ENCODE measurements around the gene GNAT2. TPM values are rescaled to one million over a fixed set of nuclear protein-coding genes. Genes with fewer than 3 reads are reported as not detected.

The GNAT2 gene
- total RNA-seq, 1 donor from 2014 or later = not detected

DNA sequence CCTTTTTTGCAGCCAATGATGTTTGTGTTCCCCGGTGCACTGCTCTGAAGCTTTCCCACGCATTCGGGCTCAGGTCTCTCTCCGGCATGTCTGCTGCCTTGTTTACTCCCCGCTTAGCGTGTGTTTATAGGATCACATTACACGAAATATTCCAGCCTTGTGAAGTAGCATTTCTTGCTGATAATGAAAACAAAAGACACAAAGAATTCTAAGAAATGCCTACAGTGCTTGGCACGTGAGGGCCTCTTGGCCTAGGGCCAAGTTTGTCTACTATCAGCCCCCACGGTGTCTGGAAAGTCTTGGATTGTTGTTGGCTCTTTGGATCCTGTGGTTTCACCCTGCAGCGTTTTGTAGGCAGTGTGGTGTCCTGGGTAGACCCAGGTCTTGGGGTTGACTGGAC lies 25.3 kb upstream of the GNAT2 start:
- Histone ChIP-seq H3K27ac (no peak overlapping the region), H4K20me1 (ENCODE audit: low read depth) (no peaks in the 10 kb centered on the region), H3K79me2 (ENCODE audit: low read depth) (no peaks in the 10 kb centered on the region), H3K4me2 (no peak overlapping the region), H3K27me3 (peaks cover 8% of the 10 kb centered on the region), H3F3A (ENCODE audit: low read depth) (no peaks in the 10 kb centered on the region), H3K36me3 (no peaks in the 10 kb centered on the region), H3K9ac (no peak overlapping the region), H2AFZ (replicated peaks) (no peak overlapping the region), H3K9me3 (ENCODE audit: low read depth) (no peaks in the 10 kb centered on the region), H3K4me3 (no peak overlapping the region), H3K4me1 (no peaks in the 10 kb centered on the region)
- Mint-ChIP-seq H3K27ac (no peak overlapping the region), H3K9me3 (peaks cover 19% of the 10 kb centered on the region), H3K36me3 (no peaks in the 10 kb centered on the region), H3K4me1 (peaks cover 23% of the 10 kb centered on the region), H3K27me3 (ENCODE audit: insufficient read depth, low read depth) (peaks cover 9% of the 10 kb centered on the region), H3K4me3 (no peak overlapping the region)
- DNase-seq (ENCODE audit: low spot score) = no peak
- TF ChIP-seq EZH2phosphoT487 (IDR thresholded peaks at IDR 0.05) (no peak), EZH2 (IDR thresholded peaks at IDR 0.05) (no peak)
- TF ChIP-seq, protein P1, sequence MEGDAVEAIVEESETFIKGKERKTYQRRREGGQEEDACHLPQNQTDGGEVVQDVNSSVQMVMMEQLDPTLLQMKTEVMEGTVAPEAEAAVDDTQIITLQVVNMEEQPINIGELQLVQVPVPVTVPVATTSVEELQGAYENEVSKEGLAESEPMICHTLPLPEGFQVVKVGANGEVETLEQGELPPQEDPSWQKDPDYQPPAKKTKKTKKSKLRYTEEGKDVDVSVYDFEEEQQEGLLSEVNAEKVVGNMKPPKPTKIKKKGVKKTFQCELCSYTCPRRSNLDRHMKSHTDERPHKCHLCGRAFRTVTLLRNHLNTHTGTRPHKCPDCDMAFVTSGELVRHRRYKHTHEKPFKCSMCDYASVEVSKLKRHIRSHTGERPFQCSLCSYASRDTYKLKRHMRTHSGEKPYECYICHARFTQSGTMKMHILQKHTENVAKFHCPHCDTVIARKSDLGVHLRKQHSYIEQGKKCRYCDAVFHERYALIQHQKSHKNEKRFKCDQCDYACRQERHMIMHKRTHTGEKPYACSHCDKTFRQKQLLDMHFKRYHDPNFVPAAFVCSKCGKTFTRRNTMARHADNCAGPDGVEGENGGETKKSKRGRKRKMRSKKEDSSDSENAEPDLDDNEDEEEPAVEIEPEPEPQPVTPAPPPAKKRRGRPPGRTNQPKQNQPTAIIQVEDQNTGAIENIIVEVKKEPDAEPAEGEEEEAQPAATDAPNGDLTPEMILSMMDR (IDR thresholded peaks at IDR 0.05) = no peak

DNA sequence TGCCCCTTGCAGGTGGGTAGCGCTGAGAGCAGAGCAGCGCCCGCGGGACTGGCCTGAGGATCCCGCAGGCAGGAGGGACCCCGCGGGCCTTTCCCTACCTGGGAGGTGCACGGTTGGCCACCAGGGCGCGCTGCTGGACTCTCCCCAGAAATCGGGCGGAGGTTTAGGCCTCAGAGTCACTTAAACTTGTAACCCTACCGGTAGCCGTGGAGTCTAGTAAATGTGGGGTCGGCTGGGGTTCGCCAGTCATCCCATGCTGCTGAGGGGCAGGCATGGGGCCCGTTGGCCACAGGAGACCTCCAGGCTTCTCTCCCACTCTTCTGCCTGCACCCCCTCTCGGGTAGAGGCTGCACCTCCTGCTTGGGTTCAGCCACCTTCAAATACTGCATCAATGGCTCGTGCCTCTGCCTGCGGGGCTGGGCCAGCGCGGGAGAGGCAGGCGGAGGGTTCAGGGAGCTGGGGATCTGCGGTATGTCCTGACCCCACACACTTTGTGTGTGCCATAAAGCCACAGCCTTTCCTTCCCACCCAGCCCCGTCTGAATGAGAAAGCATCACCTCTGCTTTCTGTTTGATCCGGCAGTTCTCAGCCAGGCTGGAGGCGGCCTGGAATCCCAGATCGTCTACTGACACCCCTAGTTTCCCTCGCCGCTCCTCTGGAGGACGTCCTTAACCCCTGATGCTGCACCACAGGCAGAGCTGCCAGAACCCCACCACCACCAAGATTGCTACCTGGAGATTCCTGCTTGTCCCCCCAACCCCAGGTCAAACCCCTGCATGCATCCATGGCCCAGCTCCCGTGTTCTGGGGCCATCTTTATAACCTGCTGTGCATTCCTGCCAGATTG lies 24.2 kb upstream of the GNAT2 start:
- no peak for TF ChIP-seq EZH2phosphoT487 (IDR thresholded peaks at IDR 0.05)
- TF ChIP-seq EZH2 (IDR thresholded peaks at IDR 0.05) = no peak
- TF ChIP-seq, protein P1 (IDR thresholded peaks at IDR 0.05) = peak; percentile 86
- no peak overlapping the region for H3K4me3 Mint-ChIP-seq
- H3K36me3 Mint-ChIP-seq = no peaks in the 10 kb centered on the region
- peaks cover 8% of the 10 kb centered on the region for H3K27me3 ChIP-seq
- no peak overlapping the region for H3K9ac ChIP-seq
- H3K4me1 Mint-ChIP-seq = peaks cover 20% of the 10 kb centered on the region
- peaks cover 19% of the 10 kb centered on the region for H3K9me3 Mint-ChIP-seq
- no peak overlapping the region for H3K27ac ChIP-seq
- peaks cover 11% of the 10 kb centered on the region for H3K27me3 Mint-ChIP-seq (ENCODE audit: insufficient read depth, low read depth)
- peak overlapping the region; percentile 44 for H3K4me2 ChIP-seq
- peaks cover 9% of the 10 kb centered on the region for H3K4me1 ChIP-seq
- no peaks in the 10 kb centered on the region for H3F3A ChIP-seq (ENCODE audit: low read depth)
- peak; percentile 92 for DNase-seq (ENCODE audit: low spot score)
- H3K9me3 ChIP-seq (ENCODE audit: low read depth) = no peaks in the 10 kb centered on the region
- peak overlapping the region; percentile 86 for H2AFZ ChIP-seq (replicated peaks)
- no peaks in the 10 kb centered on the region for H3K36me3 ChIP-seq
- H3K79me2 ChIP-seq (ENCODE audit: low read depth) = no peaks in the 10 kb centered on the region
- H3K27ac Mint-ChIP-seq = peak overlapping the region; percentile 74
- H3K4me3 ChIP-seq = no peak overlapping the region
- H4K20me1 ChIP-seq (ENCODE audit: low read depth) = no peaks in the 10 kb centered on the region

DNA sequence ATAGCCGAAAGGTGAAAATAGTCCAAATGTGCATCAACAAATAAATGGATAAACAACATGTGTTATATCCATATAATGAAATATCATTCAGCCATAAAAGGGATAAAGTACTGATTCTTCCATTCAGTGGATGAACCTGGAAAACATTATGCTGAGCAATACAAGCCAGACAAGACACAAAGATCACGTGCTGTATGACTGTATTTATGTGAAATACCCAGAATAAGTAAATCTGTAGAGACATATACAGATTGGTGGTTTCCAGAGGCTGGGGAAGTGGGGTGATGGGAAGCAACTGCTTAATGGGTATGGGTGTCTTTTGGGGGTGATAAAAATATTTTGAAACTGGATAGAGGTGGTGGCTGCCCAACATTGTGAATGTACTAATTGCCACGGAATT lies 23.2 kb upstream of the GNAT2 start:
- peaks cover 11% of the 10 kb centered on the region for H3K27me3 Mint-ChIP-seq (ENCODE audit: insufficient read depth, low read depth)
- Histone ChIP-seq H3K9me3 (ENCODE audit: low read depth) (no peaks in the 10 kb centered on the region), H3K27ac (no peak overlapping the region), H3K4me2 (no peak overlapping the region), H4K20me1 (ENCODE audit: low read depth) (no peaks in the 10 kb centered on the region), H2AFZ (replicated peaks) (no peak overlapping the region), H3K4me3 (no peak overlapping the region), H3K36me3 (no peaks in the 10 kb centered on the region), H3K79me2 (ENCODE audit: low read depth) (no peaks in the 10 kb centered on the region), H3K4me1 (peaks cover 9% of the 10 kb centered on the region), H3K27me3 (peaks cover 8% of the 10 kb centered on the region), H3F3A (ENCODE audit: low read depth) (no peaks in the 10 kb centered on the region), H3K9ac (no peak overlapping the region)
- H3K27ac Mint-ChIP-seq = no peak overlapping the region
- peaks cover 19% of the 10 kb centered on the region for H3K9me3 Mint-ChIP-seq
- TF ChIP-seq EZH2 (IDR thresholded peaks at IDR 0.05) = no peak
- no peak for TF ChIP-seq EZH2phosphoT487 (IDR thresholded peaks at IDR 0.05)
- TF ChIP-seq, protein P1 (IDR thresholded peaks at IDR 0.05) = no peak
- DNase-seq (ENCODE audit: low spot score) = no peak
- no peaks in the 10 kb centered on the region for H3K36me3 Mint-ChIP-seq
- peaks cover 20% of the 10 kb centered on the region for H3K4me1 Mint-ChIP-seq
- H3K4me3 Mint-ChIP-seq = no peak overlapping the region

All from neural progenitor cell (in vitro differentiated cells).